ENCODE measurements around the gene NR2F6.

GRCh38 chr19:17234911-17235299 is 10.8 kb downstream of the NR2F6 start:
- TF ChIP-seq EZH2 (IDR thresholded peaks at IDR 0.05), result no peak
- no peak for TF ChIP-seq POLR2AphosphoS5 (IDR thresholded peaks at IDR 0.05; ENCODE audit: borderline replicate concordance, low read depth, low read length)

All from SK-N-MC (cell line).